NCI-H128 (cell line): ENCODE results near the gene DOCK3.
"Not testable (repeated sequence)": the region's sequence is repeated elsewhere in the genome, so short reads cannot be mapped to it uniquely, and the experiment has no call there.

Experiments
- DNase-seq: peaks from one replicate; lab custom pipeline; 2025; ENCODE audit not compliant: unreplicated experiment; lab: John Stamatoyannopoulos, UW

The DOCK3 gene

DNA sequence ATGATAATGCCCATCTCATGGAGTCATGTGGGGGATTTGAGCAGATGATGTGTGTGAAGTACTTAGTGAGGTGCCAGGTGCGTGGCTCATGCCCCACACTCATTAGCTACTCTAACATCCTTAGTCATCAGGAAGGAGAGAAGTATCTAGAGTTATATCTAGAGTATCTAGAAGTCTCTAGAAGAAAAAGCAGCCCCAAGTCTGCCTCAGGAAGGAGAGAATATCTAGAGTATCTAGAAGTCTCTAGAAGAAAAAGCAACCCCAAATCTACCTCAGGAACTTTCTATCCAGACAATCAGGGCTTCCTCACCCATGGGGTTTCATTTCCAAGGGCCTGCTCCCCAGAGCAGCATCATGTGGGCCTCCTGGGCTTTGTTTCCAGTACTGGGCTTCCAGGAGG, 24.7 kb upstream of the DOCK3 start:
- DNase-seq = no peak

GRCh38 chr3:50651445-50651844, 23.3 kb upstream of the DOCK3 start:
- DNase-seq = no peak

DNA sequence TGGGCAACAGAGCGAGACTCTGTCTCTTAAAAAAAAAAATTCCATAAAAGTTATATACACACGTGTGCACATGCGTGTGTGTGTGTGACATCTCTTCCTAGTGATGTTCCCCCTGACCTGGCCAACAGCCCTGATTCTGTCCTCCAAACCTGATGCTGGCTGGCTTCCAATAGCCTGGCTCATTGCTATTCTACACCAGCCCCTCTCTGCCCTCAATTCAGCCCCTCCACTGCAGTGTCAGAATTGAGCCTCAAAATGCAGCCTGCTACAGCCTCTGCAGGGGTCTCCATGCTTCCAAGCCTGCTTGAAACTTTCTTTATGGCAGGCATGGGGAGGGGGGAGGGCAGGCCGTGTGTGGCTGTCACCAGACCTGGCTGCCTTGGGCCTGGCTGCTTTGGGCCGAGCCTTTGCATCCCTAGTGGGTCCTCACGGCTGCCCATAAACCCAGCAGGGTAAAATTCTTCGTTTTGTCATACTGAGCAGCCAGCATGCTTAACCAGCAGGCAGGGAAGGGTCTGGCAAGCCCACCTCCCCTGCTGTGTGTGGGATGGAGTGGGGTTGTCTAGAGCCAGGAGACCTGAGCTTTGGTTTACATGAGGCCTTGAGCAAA, 22.7 kb upstream of the DOCK3 start:
- DNase-seq = no peak

GRCh38 chr3:50652709-50653108, 22.0 kb upstream of the DOCK3 start:
- DNase-seq = no peak

GRCh38 chr3:50653937-50654595, 20.7 kb upstream of the DOCK3 start:
- DNase-seq = no peak

DNA sequence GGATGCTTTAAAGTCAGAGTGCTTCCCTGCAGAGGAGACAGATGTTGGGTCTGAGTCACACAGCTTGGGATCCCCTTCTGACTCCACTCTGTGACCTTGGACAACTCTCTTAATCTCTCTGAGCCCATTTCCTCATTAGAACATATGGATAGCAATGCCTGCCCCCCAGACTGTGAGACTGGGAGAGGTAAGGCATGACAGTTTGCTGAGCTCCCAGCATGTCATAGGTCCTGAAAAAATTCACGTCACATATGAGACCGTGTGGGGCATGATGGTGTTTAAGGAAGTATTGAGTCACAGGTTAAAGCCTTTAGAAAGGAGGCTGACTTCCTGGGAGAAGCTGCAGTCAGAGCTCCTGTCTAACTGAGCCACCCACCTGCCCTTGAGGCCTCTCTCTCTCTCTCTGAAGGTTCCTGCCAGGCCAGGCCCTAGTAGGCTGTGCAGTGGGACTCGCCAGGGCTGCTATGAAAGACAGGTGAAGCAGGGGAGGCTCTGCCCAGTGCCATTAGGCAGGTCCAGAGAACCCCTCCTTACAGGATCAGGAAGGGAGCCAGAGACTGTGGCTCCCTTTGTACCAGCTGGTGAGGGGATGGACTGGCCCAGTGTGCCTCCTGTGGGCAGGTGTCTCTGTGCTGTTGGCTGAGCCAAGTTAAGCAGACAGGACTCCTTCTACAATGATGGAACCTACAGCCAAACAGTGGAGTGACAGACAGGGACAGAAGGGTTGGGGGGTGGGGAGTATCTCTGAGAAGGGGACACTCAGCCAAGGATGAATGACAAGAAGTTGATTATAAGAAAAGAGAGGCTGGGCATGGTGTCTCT, 19.5 kb upstream of the DOCK3 start:
- no peak for DNase-seq

- DNase-seq = no peak
These were observed 18.1 kb upstream of the DOCK3 start for GRCh38 chr3:50656417-50657195.

DNA sequence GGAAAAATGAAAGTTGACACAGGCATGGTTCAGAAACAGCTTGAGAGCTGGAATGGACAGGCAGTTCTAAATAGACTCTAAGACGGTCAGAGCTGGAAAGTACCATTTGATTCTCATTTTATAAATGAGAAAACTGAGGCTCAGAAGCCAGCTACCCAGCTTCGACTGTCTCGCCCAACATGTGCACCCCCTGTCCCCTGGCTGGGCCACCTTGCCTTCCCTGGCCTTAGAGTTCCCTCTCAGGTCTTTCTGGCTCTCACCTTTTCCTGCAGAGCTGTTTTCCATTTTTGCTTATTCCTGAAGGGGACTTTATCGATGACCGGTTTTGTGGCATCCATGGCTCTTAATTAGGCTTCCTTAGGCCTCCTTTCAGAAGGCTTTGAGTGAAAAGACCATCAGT, 17.3 kb upstream of the DOCK3 start:
- DNase-seq = no peak

GRCh38 chr3:50657816-50658215, 16.9 kb upstream of the DOCK3 start:
- no peak for DNase-seq

DNA sequence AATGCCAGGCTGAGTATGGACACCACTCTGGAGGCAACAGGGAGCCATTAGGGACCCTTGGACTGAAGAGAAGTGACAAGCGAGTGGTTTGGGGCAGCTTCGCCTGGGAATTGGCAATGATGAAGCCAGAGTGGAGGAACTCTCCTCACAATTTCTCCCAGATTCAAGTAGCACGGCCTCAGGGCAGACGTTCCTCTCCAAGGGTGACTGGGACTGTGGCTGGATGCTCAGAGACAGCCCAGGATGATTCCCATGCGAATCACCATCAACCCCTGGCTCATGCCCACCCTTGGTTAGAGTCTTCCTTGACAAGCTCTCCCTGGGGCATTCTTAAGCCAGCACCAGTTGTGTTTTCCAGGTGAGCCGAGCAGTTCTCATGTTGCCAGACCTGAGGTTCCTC, 16.3 kb upstream of the DOCK3 start:
- no peak for DNase-seq

DNA sequence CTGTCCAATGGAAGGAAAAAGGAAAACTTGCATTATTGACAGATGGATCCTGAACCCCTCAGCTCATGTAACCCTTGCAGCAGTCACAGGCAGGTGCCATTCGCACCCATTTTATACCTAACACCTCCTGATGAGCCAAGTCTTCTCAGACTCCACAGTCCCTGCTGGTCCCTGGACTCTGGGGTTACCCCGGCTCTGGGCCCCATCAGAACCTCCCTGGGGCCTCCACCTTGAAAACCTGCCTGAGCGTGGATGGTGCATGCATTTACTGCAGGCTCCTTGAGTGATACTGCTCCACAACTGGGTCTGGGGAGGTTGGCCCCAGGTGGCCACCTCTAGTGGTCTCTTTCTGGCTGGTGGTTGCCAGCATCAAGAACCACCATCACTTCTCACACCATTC, 15.9 kb upstream of the DOCK3 start:
- DNase-seq = no peak

DNA sequence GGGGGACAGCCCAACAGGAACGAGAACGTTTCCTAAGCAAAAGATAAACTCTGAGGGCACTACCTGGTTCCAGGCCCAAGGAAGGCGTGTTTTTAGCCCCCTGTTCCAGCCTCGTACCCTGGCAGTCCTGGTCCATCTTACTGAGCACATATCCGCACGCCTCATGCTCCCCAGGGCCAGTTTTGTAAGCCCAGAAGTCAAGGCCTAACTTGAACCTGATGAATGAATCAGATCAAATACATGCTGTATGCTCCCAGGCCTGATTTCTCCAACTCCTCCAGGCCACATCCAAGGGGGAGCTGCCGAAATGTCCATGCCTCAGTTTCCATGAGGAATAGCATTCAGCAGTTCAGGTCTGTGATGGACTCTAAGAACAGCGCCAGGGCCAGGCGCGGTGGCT, 14.3 kb upstream of the DOCK3 start:
- DNase-seq = no peak

DNA sequence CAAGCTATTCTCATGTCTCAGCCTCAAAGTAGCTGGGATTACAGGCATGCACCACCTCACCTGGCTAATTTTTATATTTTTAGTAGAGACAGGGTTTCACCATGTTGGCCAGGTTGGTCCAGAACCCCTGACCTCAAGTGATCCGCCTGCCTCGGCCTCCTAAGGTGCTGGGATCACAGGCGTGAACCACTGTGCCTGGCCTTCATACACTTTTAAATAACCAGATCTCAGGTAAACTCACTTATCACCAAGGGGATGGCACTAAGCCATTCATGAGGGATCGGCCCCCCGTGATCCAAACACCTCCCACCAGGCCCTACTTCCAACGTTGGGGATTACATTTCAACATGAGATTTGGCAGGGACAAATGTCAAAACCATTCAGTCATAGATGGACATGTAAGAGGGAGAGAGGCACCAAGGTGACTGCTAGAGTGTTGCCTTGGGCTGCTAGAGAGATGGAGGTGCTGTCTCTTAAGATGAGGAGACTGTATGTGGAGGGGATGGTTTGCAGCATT, 13.3 kb upstream of the DOCK3 start:
- DNase-seq = no peak

- DNase-seq = no peak
These were observed 12.3 kb upstream of the DOCK3 start for GRCh38 chr3:50662408-50662807.

DNA sequence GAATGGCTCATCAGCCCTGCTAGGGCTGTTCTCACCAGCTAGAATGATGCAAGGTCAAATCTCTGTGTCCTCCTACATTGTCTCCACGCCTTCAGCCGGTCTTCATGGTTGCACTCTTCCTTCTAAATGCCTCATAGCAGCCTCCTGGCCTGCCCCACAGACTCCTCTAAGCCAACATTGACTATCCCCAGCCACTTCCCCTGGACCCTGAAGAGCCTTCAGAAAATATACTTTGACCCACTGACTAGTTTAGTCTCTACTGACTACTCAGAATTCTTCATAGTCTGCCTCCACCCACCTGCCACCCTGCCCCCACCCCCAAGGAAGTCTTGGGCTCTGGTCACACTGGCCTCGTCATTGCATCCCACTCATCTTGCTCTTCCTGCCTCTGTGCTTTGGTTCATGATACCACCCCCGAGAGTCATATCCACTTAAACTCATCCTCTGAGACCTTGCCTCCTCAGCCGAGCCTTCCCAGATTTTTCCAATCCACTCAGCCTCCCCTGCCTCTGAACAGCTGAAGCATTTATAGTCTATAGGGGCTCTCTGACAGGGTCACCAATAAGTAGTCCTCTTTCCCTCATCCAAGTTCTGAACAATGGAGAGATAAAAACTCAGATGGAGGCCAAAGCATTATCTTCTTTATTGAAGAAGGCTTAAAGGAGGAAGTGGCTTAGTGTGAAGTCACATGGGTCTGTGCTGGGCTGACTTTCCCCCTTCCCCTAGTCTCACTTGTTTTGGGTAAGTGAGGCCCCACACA, 9.5 kb upstream of the DOCK3 start:
- DNase-seq = no peak

DNA sequence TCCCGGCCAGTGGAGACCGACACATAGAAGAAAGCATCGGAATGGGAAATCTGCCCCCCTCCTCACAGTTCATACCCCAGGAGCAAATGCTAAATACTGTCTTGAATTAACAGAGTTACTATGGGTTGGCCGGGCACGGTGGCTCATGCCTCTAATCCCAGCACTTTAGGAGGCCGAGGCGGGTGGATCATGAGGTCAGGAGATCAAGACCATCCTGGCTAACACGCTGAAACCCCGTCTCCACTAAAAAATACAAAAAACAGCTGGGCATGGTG, 8.9 kb upstream of the DOCK3 start:
- not testable (repeated sequence) for DNase-seq

DNA sequence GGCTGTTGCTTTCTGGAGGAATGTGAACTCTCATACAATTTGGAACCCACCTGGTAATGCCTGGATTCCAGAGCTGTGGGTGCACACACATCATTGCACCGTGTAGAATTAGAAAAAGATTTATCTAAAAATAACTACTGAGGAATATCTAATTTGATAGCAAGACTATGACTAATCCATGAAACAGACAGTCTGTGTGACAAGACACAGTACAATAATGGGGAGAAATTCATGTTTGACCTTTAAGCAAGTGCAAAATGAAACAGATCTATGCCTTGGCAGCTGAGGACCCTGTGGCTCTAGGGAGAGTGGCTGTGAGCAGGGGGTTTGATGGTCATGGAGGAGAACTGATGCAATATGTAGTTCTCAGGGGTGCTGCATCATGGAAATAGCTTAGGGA, 7.9 kb upstream of the DOCK3 start:
- DNase-seq = no peak

DNA sequence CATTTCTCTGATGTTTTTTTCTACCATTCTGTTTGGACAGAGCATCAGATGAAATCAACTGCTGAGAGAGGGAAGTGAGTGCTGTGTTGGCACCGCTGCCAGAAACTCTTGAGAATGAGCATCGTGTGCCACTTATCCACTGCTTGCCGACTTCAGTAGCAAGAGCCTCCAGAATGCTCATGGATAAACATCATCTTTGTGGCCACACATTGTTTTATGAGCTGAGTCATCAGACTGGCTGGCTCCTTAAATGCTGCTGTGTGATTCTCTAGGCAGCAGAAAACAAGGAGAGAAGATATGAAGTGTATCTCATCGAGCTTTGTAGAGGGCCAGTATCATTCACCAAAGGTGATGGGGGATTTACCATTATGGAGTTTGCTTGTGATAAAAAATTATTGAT, 3.4 kb upstream of the DOCK3 start:
- peak; percentile 68 for DNase-seq

- no peak for DNase-seq
These were observed 2.1 kb upstream of the DOCK3 start for GRCh38 chr3:50672656-50673055.

DNA sequence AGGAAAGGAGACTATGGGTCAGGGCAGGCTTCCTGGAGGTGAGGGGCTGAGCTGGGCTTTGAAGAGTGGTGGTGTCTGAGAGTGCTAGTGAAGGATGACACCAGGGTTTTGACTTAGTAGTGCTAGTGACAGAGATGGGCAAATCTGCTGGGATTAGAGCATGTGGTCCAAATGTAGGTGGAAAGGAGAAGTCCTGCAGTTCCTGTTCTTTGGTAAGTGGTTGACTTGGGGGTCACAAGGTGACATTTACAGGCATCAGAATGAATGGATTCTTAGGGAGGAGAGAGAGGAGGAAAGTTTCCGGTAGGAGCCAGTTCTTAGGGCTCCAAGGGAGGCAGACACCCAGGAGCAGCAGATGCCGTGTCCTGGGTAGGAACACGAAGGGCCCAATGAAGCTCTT, 796 bp upstream of the DOCK3 start:
- no peak for DNase-seq
